Transverse colon (tissue), 4 donors: Measurements from ENCODE around the gene NCAPD2. TPM values are rescaled to one million over a fixed set of nuclear protein-coding genes. Genes with fewer than 3 reads are reported as not detected.
"Not testable (repeated sequence)": the region's sequence is repeated elsewhere in the genome, so short reads cannot be mapped to it uniquely, and the experiment has no call there.

Experiments used
- DNase-seq: peaks from one replicate; pipeline ENCODE4 v3.0.0-alpha.2; 2019
- H3K27ac ChIP-seq, 4 donors: fragments of 200-600 bp; sonication (generic); 2 replicates each; pipeline ENCODE4 v1.5.1; 2016 to 2018; ENCODE audit warnings: inconsistent platforms in 4 of 4
- H3K27me3 ChIP-seq: fragments of 200-600 bp; sonication (generic); 2 replicates; pipeline ENCODE4 v1.5.1; 2017; ENCODE audit warnings: inconsistent platforms
- H3K36me3 ChIP-seq, 4 donors: fragments of 200-600 bp; sonication (generic); 2 replicates each; pipeline ENCODE4 v1.5.1; 2017 to 2019; ENCODE audit warnings: inconsistent platforms in 4 of 4
- H3K4me1 ChIP-seq, 4 donors: fragments of 200-600 bp; sonication (generic); 2 replicates each; pipeline ENCODE4 v1.5.1; 2017 to 2020; ENCODE audit warnings: inconsistent platforms in 4 of 4
- H3K4me3 ChIP-seq, 4 donors: fragments of 200-600 bp; sonication (generic); 1 replicate in 1 of 4; 2 replicates in 3 of 4; pipeline versions ENCODE4 v1.5.1 to v1.6.1; 2017 to 2019; ENCODE audit warnings: inconsistent platforms in 4 of 4
- H3K9me3 ChIP-seq, 2 donors: fragments of 200-600 bp; sonication (generic); 2 replicates each; pipeline ENCODE4 v1.5.1; 2017 to 2019; ENCODE audit warnings: inconsistent platforms in 2 of 2
- EP300 ChIP-seq: sonication (generic); formaldehyde crosslinking; IDR thresholded peaks from one replicate; pipeline ENCODE4 v1.6.1; 2017; ENCODE audit warnings: antibody characterized with exemption, low read depth
- POLR2A ChIP-seq: fragments of 450-650 bp; IDR thresholded peaks from one replicate; pipeline ENCODE4 v1.6.1; 2016; ENCODE audit warnings: antibody characterized with exemption, mild to moderate bottlenecking, moderate library complexity
- POLR2AphosphoS5 ChIP-seq, 3 donors: sonication (generic); formaldehyde crosslinking; IDR thresholded peaks; one replicate each; pipeline ENCODE4 v1.6.1; 2016; ENCODE audit warnings: antibody characterized with exemption in 3 of 3
- WGBS, 2 donors: methylation state at CpG; one replicate each; pipeline ENCODE4 v1.1.5; 2018; ENCODE audit warnings: low coverage in 1 of 2; 5-methylcytosine and 5-hydroxymethylcytosine counted together
- in situ Hi-C, 4 donors: fragments of 200-750 bp; cut with MboI; loops; one replicate each; pipeline versions ENCODE4 v1.15.0 to v1.15.1; 2017; ENCODE audit warnings: low sequenced_read_pairs in 3 of 4, low pct_ligation_motif_present in 1 of 4, low pct_unique_long_range_greater_than_20kb in 1 of 4
- intact Hi-C: fragments of 100-400 bp; cut with DNase I; formaldehyde crosslinking; loops from one replicate; pipeline ENCODE4 v1.15.1; 2023; ENCODE audit warnings: low total_unique reads
- total RNA-seq, 4 donors: library from RNA; depleted of rRNA; stranded (reverse); fragments of >200 nt; gene quantifications; one replicate each; pipeline ENCODE4 v1.1.0, GENCODE V29; 2016
- TF ChIP-seq, protein P1 (sequence below), 5 experiments: fragments of 200-600 bp in 3 of 5; fragments of 450-650 bp in 2 of 5; sonication (generic) in 3 of 5; IDR thresholded peaks; 1 replicate in 2 of 5; 2 replicates in 3 of 5; pipeline ENCODE4 v1.5.1; 2016 to 2017; ENCODE audit warnings: antibody characterized with exemption in 5 of 5, inconsistent platforms in 3 of 5, mild to moderate bottlenecking in 2 of 5, moderate library complexity in 1 of 5

NCAPD2 gene
- total RNA-seq, 4 donors from 2014 or later = 18.3 to 20.2 (median 19.2) TPM

DNA sequence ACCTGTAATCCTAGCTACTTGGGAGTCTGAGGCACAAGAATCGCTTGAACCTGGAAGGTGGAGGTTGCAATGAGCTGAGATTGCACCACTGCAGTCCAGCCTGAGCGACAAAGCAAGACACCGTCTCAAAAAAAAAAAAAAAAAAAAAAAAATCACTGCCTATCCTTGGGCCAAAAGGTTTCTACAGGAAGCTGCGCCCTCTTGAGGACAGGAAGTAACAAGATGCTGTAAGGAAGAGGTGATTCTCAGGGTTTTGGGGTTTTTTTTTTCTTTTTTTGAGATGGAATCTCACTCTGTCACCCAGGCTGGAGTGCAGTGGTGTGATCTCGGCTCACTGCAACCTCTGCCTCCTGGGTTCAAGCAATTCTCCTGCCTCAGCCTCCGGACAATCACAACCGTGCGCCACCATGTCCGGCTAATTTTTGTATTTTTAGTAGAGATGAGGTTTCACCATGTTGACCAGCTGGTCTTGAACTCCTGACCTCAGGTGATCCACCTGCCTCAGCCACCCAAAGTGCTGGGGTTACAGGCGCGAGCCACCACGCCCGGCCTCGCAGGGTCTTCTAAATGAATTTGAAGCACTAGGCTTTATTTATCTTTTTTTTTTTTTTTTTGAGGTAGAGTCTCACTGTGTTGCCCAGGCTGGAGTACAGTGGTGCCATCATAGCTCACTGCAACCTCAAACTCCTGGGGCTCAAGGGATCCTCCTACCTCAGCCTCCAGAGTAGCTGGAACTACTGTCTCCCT is 64.3 kb downstream of the NCAPD2 start:
- DNase-seq, H3K27me3 ChIP-seq, in situ Hi-C loops, H3K4me3 ChIP-seq, H3K9me3 ChIP-seq: not testable (repeated sequence)
- TF ChIP-seq, protein P1, sequence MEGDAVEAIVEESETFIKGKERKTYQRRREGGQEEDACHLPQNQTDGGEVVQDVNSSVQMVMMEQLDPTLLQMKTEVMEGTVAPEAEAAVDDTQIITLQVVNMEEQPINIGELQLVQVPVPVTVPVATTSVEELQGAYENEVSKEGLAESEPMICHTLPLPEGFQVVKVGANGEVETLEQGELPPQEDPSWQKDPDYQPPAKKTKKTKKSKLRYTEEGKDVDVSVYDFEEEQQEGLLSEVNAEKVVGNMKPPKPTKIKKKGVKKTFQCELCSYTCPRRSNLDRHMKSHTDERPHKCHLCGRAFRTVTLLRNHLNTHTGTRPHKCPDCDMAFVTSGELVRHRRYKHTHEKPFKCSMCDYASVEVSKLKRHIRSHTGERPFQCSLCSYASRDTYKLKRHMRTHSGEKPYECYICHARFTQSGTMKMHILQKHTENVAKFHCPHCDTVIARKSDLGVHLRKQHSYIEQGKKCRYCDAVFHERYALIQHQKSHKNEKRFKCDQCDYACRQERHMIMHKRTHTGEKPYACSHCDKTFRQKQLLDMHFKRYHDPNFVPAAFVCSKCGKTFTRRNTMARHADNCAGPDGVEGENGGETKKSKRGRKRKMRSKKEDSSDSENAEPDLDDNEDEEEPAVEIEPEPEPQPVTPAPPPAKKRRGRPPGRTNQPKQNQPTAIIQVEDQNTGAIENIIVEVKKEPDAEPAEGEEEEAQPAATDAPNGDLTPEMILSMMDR (IDR thresholded peaks at IDR 0.05) = peak; percentile 31 to 50 (median 47)
- WGBS, 2 donors = 62 to 86% methylated on average over 10 to 14 of the region's 14 CpGs
- Histone ChIP-seq H3K27ac (peak overlapping the region; percentile 12 to 52 (median 36)), H3K36me3 (peaks cover 0 to 30% (median 10%) of the 10 kb centered on the region in 4 donors), H3K4me1 (peaks cover 10 to 26% (median 17%) of the 10 kb centered on the region in 4 donors)
- intact Hi-C loops = loop anchor here (10.0 kb wide), 1 partner anchor 223 kb away; no protein-coding TSS in a partner anchor

- no peak overlapping the region for H3K4me3 ChIP-seq
- H3K27ac ChIP-seq = no peak overlapping the region
- no peak for DNase-seq
- 100% methylated on average over 1 of the region's 1 CpG; no CpG with 5 or more reads in 1 of the 2 donors for WGBS, 2 donors
- no peaks in the 10 kb centered on the region for H3K9me3 ChIP-seq
- intact Hi-C loops = loop anchor here (10.0 kb wide), 1 partner anchor 225 kb away; no protein-coding TSS in a partner anchor
- H3K27me3 ChIP-seq = no peaks in the 10 kb centered on the region
- in situ Hi-C loops = no loop called here
- H3K36me3 ChIP-seq = peaks cover 0 to 30% (median 10%) of the 10 kb centered on the region in 4 donors
- TF ChIP-seq, protein P1 (IDR thresholded peaks at IDR 0.05) = no peak
- TF ChIP-seq POLR2AphosphoS5 (IDR thresholded peaks at IDR 0.05) = no peak
- no peak for TF ChIP-seq POLR2A
- TF ChIP-seq EP300 = no peak
- H3K4me1 ChIP-seq = peaks cover 4 to 13% (median 6%) of the 10 kb centered on the region in 4 donors
Measured at GRCh38 chr12:6559500-6559899, 65.6 kb downstream of the NCAPD2 start.

GRCh38 chr12:6560501-6561205 is 66.8 kb downstream of the NCAPD2 start:
- no peaks in the 10 kb centered on the region for H3K9me3 ChIP-seq
- DNase-seq = no peak
- intact Hi-C loops = no loop called here
- WGBS, 2 donors = 90% methylated on average over 13 of the region's 13 CpGs; no CpG with 5 or more reads in 1 of the 2 donors
- in situ Hi-C loops = no loop called here
- no peak overlapping the region for H3K27ac ChIP-seq
- H3K4me3 ChIP-seq = no peak overlapping the region
- TF ChIP-seq POLR2A (no peak), EP300 (no peak)
- no peaks in the 10 kb centered on the region for H3K27me3 ChIP-seq
- peaks cover 0 to 6% (median 3%) of the 10 kb centered on the region in 4 donors for H3K4me1 ChIP-seq
- peaks cover 0 to 30% (median 12%) of the 10 kb centered on the region in 4 donors for H3K36me3 ChIP-seq

GRCh38 chr12:6562881-6563280 is 69.0 kb downstream of the NCAPD2 start:
- Histone ChIP-seq H3K9me3 (no peaks in the 10 kb centered on the region), H3K27ac (no peak overlapping the region), H3K4me1 (peaks cover 6 to 10% (median 8%) of the 10 kb centered on the region in 4 donors), H3K36me3 (peaks cover 0 to 30% (median 12%) of the 10 kb centered on the region in 4 donors), H3K4me3 (no peak overlapping the region), H3K27me3 (no peaks in the 10 kb centered on the region)
- in situ Hi-C loops (no loop called here), intact Hi-C loops (no loop called here)
- WGBS, 2 donors = 80 to 97% methylated on average over 1 to 10 of the region's 10 CpGs
- DNase-seq = no peak
- TF ChIP-seq, protein P1 (IDR thresholded peaks at IDR 0.05) = no peak
- TF ChIP-seq POLR2AphosphoS5 (IDR thresholded peaks at IDR 0.05) (no peak), EP300 (no peak)
